GM18526 (cell line): ENCODE measurements around the gene MAP1LC3B.

ENCODE experiments used
- POLR2A ChIP-seq: IDR thresholded peaks from 3 replicates; pipeline ENCODE4 v1.6.1; 2011; ENCODE audit not compliant: insufficient read length; ENCODE audit errors: extremely low read depth

MAP1LC3B gene

DNA sequence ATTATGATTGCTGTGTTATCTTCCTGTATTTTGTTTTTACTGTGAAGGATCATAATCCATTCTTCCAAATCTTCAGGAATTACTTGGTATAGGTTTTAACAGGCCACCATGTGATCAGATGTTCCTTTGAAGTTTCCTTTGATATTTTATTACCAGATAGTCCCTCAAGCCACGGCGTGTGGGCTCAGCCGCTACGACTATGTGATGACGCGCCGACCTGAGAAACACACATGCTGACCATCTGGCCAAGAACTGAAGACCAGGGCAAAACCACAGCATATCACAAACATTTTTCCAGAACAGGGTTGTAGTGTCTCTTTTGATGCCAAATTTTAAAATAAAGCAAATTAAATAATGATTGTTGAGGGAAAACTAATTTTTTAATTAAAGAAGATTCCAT lies 53.4 kb downstream of the MAP1LC3B start:
- TF ChIP-seq POLR2A, result no peak

- TF ChIP-seq POLR2A, result no peak
Measured at GRCh38 chr16:87446479-87446878, 54.3 kb downstream of the MAP1LC3B start.

DNA sequence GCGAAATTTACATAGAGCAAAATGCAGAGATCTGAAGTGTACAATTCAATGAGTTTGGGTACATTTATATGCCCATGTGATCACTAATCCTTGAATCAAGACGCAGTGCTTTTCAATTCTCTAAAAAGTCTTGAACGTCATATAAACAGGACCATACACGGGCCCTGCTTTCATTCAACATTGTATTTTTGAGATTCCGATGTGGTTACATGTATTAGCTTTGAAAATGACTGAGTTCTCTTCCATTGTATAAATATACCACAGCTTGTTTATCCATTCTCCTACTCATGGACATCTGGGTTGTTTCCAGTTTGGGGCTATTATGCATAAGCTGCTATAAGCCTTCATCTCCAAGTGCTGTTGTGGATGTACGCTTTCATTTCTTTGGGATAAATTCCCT lies 55.2 kb downstream of the MAP1LC3B start:
- TF ChIP-seq POLR2A, result no peak

GRCh38 chr16:87448866-87449265 lies 56.7 kb downstream of the MAP1LC3B start:
- TF ChIP-seq POLR2A, result no peak

- no peak for TF ChIP-seq POLR2A
Measured at GRCh38 chr16:87451563-87452210, 59.6 kb downstream of the MAP1LC3B start.

- TF ChIP-seq POLR2A, result no peak
Measured at GRCh38 chr16:87453326-87453725, 61.2 kb downstream of the MAP1LC3B start.
